Caki2 (cell line): ENCODE measurements around the gene JAK2. TPM values are rescaled to one million over a fixed set of nuclear protein-coding genes. Genes with fewer than 3 reads are reported as not detected.
"Not testable (repeated sequence)": the region's sequence is repeated elsewhere in the genome, so short reads cannot be mapped to it uniquely, and the experiment has no call there.

ENCODE experiments used
- DNase-seq: peaks from one replicate; pipeline ENCODE4 v3.0.0-alpha.2; 2015; ENCODE audit warnings: low read depth
- in situ Hi-C: cut with HindIII; loops from 2 replicates; pipeline ENCODE4 v1.10.0; 2016; ENCODE audit warnings: low sequenced_read_pairs, low pct_unique_long_range_greater_than_20kb, mixed read lengths
- total RNA-seq: library from RNA; depleted of rRNA; stranded (reverse); fragments of >200 nt; shearing (Covaris generic); gene quantifications from 2 replicates; pipeline ENCODE4 v1.2.3, GENCODE V29; 2014; ENCODE audit warnings: low replicate concordance

The JAK2 gene
- total RNA-seq, 1 experiment from 2014 or later: 1.1 TPM

GRCh38 chr9:5013374-5013773 is 28.3 kb downstream of the JAK2 start:
- no peak for DNase-seq
- in situ Hi-C loops: no loop called here

- DNase-seq: no peak
- in situ Hi-C loops: no loop called here
Observed at GRCh38 chr9:5015934-5016333, 30.9 kb downstream of the JAK2 start.

- DNase-seq: no peak
- in situ Hi-C loops: no loop called here
Observed at GRCh38 chr9:5025416-5025815, 40.3 kb downstream of the JAK2 start.

DNA sequence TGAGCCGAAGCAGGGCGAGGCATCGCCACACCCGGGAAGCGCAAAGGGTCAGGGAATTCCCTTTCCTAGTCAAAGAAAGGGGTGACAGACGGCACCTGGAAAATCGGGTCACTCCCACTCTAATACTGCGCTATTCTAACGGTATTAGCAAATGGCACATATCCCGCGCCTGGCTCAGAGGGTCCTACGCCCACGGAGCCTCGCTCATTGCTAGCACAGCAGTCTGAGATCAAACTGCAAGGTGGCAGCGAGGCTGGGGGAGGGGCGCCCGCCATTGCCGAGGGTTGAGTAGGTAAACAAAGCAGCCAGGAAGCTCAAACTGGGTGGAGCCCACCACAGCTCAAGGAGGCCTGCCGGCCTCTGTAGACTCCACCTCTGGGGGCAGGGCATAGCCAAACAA is 46.9 kb downstream of the JAK2 start:
- in situ Hi-C loops, DNase-seq: not testable (repeated sequence)

- no peak for DNase-seq
- in situ Hi-C loops: no loop called here
Observed at GRCh38 chr9:5040730-5041389, 55.8 kb downstream of the JAK2 start.

DNA sequence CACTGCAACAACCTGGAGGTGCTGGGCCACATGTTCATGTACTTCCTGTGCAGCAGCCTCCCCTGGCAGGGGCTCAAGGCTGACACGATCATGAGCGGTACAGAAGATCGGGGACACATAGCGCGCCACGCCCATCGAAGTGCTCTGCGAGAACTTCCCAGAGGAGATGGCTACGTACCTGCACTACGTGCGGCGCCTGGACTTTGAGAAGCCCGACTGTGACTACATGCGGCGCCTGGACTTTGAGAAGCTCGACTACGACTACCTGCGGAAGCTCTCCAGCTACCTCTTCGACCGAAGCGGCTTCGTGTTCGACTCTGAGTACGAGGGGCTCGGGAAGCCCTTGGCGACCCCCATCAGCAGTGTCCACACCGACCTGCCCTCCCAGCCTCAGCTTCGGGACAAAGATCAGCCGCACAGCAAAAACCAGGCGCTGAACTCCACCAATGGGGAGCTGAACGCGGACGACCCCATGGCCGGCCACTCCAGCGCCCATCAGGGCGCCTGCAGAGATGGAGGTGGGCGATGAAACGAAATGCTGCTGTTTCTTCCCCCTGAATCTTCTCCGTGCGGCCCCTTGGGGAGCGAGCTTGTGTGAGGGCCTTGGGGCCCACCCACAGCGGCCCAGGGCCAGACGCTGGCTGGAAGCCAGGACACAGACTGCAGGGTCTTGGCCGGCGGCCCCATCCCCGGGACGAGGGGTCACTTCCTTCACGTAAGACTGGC is 56.5 kb downstream of the JAK2 start:
- no peak for DNase-seq
- in situ Hi-C loops: no loop called here

DNA sequence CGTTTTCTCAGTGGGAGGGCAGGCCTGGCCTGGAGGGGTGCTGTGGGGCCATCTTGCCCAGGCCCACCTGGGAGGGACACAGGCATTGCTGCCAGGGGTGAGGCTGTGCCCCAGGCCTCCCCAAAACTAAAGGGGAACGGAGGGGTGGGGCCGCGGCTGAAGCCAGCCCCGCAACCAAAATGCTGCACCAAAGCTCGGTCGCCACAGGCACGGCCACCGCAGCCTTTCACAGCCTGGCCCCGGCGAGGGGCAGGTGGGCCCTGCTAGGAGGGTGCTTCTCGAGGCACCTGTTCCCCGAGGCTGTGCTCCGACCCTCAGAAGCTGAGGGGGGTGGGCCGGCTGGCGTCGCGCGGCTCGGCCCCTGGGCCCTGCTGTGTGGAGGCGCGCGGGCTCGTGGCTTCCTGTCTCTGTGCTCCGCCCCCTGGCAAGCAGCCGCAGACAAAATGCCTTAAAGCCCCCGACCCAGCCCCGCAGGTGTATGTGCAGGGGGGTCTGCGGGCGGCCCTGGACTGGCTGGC is 57.6 kb downstream of the JAK2 start:
- no peak for DNase-seq
- in situ Hi-C loops: no loop called here

DNA sequence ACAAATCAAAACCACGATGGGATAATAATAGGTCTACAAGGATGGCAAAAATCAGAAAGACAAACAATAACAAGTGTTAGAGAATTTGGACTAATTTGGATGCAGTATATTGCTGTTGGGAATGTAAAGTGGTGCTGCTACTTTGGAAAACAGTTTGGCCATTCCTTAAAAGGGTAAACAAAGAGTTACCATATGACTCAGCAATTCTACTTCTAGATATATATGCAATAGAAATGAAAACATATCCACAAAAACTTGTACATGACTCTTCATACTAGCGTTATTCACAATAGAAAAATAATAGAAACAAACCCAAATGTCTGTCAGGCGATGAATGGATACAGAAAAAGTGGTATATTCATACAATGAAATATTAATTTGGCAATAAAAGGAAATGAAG is 58.3 kb downstream of the JAK2 start:
- no peak for DNase-seq
- in situ Hi-C loops: no loop called here

- in situ Hi-C loops: no loop called here
Observed at GRCh38 chr9:5044160-5044559, 59.1 kb downstream of the JAK2 start.

DNA sequence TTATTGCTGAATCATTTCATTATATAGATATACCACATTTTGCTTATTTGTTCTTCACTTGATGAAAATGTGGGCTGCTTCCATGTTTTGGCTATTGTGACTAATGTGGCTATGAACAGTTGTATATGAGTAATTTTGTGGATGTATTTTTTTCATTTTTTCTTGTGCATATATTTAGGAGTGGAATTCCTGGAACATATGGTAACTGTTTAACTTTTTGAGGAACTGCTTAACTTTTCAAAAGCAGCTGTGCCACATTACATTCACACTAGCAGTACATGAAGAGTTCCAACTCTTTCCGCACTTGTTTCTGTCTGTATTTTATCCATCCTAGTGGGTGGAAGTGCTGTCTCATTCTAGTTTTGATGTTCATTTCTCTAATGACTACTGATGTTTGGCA is 67.8 kb downstream of the JAK2 start:
- in situ Hi-C loops: no loop called here

More at GRCh38 chr9:5044160-5044559, 59.1 kb downstream of the JAK2 start:
- DNase-seq: no peak

DNA sequence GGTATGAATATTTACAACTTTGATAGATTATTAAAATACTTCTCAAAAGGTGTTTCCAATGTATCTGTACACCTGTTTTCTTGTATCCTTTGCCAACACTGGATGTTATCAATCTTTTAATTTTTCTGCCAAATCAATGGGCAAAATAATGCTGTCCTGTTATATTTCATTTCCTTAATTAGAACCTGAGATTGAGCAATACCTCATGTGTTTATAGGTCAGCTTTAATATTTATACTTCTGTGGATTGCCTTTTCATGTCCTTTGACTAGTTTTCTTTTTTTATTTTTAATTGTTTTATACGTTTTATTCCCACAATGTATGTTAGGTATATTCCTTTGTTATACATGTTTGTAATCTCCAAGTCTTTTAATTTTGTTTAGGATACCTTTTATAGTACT is 77.6 kb downstream of the JAK2 start:
- in situ Hi-C loops: no loop called here
- no peak for DNase-seq

More for the DNA sequence above, 67.8 kb downstream of the JAK2 start:
- DNase-seq: no peak

- in situ Hi-C loops: no loop called here
- DNase-seq: no peak
Observed at GRCh38 chr9:5072871-5073270, 87.8 kb downstream of the JAK2 start.

GRCh38 chr9:5073701-5074100 is 88.6 kb downstream of the JAK2 start:
- DNase-seq: no peak
- in situ Hi-C loops: no loop called here

GRCh38 chr9:5085993-5086392 is 100.9 kb downstream of the JAK2 start:
- no peak for DNase-seq
- in situ Hi-C loops: no loop called here

- no peak for DNase-seq
Observed at GRCh38 chr9:5089737-5090136, 104.7 kb downstream of the JAK2 start.

GRCh38 chr9:5095795-5096194 is 110.7 kb downstream of the JAK2 start:
- in situ Hi-C loops: no loop called here
- DNase-seq: no peak

More at GRCh38 chr9:5089737-5090136, 104.7 kb downstream of the JAK2 start:
- in situ Hi-C loops: no loop called here

GRCh38 chr9:5099466-5099865 is 114.4 kb downstream of the JAK2 start:
- in situ Hi-C loops: no loop called here
- no peak for DNase-seq

DNA sequence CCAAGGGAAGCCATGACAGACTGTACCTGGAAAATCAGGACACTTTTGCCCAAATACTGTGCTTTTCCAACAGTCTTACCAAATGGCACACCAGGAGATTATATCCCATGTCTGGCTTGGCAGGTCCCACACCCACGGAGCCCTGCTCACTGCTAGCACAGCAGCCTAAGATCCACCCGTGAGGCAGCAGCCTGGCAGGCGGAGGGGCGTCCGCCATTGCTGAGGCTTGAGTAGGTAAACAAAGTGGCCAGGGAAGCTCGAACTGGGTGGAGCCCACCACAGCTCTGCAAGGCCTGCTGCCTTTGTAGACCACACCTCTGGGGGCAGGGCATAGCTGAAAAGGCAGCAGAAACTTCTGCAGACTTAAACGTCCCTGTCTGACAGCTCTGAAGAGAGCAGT is 116.1 kb downstream of the JAK2 start:
- in situ Hi-C loops, DNase-seq: not testable (repeated sequence)

DNA sequence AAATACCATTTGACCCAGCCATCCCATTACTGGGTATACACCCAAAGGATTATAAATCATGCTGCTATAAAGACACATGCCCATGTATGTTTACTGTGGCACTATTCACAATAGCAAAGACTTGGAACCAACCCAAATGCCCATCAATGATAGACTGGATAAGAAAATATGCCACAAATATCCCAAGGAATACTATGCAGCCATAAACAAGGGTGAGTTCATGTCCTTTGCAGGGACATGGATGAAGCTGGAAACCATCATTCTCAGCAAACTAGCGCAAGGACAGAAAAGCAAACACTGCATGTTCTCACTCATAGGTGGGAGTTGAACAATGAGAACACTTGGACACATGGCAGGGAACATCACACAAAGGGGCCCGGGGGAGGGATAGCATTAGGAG is 121.4 kb downstream of the JAK2 start:
- DNase-seq, in situ Hi-C loops: not testable (repeated sequence)
